Stimulated activated CD4-positive, alpha-beta T cell treated with anti-CD3 and anti-CD28 coated beads, Interleukin-15, amount 100 ng/mL, for 1 hour (primary cell): Measurements from ENCODE around the gene ARHGAP31.
"Not testable (repeated sequence)": the region's sequence is repeated elsewhere in the genome, so short reads cannot be mapped to it uniquely, and the experiment has no call there.

Experiments
- DNase-seq, 2 donors: peaks; one replicate each; pipeline ENCODE4 v3.0.0-alpha.2; 2020; ENCODE audit warnings: low read depth in 1 of 2, low spot score in 1 of 2

The ARHGAP31 gene

GRCh38 chr3:119318876-119319275 lies 24.7 kb downstream of the ARHGAP31 start:
- DNase-seq: no peak

DNA sequence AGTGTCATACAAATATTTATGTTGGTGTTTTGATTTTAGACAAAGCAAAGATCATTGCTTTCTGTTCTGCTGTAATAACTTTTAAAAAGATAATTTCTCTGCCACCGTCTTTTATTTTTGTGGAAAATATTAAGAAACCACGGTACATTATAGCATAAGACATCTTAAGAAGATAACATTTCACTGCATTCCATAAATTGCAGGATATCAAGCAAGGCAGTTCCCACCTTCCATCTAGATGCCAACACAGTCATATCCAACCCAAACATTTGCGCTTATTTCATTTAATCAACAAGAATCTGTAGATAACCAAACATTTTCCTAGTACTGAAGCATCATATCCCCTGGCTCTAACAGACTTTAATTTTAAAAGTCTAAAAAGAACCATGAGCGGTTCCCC lies 25.1 kb downstream of the ARHGAP31 start:
- DNase-seq: no peak

GRCh38 chr3:119320785-119321184 lies 26.6 kb downstream of the ARHGAP31 start:
- DNase-seq: not testable (repeated sequence)

DNA sequence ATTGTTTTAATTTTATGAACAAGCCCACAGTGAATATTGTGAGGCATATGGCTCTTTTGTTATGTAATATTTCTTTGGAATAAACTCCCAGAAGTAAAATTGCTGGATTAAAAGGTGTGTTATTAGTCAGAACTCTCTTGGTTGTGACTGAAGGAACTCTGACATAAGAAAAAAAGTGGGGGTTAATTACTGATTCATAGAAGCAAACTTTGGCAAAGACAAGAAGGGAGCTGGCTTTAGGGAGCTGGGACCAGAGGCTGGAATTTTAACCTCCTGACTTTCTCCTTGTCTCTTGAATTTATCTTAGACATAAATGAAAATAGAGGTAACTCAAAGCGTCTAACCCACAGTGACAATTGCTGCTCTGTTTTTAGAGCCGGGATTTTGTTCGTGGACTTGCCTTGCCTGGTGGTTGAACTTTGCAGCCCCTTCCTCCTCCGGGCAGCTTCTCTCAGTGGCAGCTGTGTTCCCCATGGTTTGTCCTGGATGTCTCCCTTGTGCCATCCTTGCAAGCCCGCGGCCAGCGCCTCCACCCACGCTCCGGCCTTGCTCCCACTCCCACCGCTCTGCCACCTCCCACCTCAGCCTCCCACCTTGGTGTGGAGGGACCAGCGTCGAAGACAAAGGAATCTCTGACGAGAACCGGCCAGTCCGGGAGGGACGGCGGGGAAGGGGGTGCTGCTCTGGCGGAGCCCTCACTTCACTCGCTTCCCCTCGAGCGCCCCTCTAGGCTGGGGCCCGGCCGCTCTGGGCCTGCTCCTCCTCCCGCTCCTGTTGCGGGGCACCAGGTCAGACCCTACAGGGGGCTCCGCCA lies 28.0 kb downstream of the ARHGAP31 start:
- no peak for DNase-seq

DNA sequence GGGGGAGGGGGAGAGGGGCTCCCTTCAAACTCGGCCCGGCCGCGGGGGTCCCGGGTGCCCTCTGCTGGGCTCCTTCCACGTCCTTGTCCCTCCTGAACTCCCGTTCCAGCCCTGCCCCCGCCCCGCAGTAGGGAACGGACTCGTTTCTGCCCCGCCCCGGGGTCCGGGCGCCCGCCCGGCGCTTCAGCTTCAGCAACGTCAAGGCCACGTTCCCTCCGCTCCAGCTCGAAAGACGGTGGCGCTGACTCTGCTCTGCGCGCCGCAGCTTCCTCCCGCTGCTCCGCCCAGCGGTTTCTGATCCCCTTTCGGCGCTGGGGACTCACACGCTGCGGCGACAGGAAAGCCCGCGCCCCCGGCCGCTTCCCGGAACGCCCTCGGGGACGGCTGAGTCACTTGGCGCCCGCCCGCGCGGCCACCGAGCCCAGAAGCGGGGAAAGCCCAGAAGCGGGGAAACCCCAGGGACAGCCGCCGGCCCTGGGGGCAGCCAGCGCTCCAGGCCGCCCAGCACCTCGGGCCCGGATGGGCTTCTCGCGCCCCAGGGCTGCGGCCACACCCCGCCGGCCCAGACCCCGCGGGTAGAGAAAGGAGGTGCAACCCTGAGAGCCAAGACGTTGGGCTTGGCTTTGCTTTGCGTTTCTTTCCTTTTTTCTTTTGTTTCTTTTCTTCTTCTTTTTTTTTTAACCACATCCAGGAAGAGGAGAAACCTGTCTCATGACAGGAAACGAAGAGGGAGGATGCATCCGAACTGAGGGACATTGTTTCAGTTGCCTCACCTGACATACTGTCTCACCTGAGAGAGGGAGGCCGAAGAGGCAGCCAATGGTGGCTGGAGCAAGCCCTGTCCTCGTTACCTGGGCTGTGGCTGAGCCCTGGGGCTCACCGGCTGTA lies 28.9 kb downstream of the ARHGAP31 start:
- DNase-seq: peak; percentile 87 to 93

- no peak for DNase-seq
Observed at GRCh38 chr3:119323723-119324085, 29.5 kb downstream of the ARHGAP31 start.

- no peak for DNase-seq
Observed at GRCh38 chr3:119324899-119325298, 30.7 kb downstream of the ARHGAP31 start.

GRCh38 chr3:119326976-119327375 lies 32.8 kb downstream of the ARHGAP31 start:
- no peak for DNase-seq

DNA sequence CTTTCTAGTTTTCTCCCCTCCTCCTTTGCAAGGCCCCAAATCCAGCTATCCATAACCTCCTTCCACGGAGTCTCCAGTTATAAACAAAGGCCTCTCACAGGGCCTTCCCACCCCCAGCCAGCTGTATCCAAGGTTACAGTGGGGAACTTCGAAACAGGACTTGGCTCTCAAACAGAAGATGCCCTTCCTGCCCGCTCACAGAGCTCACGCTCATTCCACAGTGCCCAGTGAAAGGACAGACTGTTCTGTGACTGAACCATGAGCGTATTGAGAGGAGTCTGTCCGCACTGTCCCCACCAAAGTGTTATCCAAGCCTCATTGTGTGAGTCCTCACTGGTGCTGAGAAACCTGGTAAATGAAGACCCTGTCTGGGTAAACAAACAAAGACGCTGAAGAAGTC lies 35.4 kb downstream of the ARHGAP31 start:
- DNase-seq: no peak

GRCh38 chr3:119330181-119330580 lies 36.0 kb downstream of the ARHGAP31 start:
- DNase-seq: no peak

- no peak for DNase-seq
Observed at GRCh38 chr3:119330858-119331257, 36.7 kb downstream of the ARHGAP31 start.

DNA sequence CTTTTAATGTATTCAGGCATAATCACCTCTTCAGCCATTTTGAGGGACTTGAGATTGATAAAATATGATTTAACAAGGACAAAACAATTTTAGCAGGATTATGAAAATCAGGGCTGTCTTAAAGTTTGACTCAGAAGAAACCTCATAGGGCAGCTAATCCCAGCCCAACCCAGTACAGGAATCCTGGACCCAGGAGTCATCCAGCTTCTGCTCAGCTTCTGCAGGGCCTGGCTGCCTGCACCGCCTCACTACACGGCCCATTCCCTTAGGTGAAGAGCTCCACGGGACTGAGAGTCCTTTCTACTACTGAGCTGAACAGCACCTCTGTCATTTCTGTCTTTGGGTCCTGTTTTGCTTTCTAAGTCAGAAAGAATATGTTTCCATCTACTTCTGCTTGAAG lies 37.5 kb downstream of the ARHGAP31 start:
- no peak for DNase-seq

- no peak for DNase-seq
Observed at GRCh38 chr3:119333773-119334509, 39.8 kb downstream of the ARHGAP31 start.

DNA sequence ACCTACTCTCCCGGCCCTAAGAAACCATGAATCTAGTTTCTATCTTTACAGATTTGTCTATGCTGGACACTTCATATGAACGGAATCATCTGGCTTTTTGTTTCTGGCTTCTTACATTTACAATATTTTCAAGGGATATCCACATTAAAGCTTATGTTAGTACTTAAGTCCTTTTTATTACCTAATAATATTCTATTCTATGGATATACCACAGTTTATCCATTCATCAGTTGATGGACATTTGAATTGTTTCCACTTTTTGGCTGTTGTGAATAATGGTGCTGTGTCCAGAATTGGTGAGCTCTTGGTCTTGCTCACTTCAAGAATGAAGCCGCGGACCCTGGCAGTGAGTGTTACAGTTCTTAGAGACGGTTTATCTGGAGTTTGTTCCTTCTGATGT lies 42.6 kb downstream of the ARHGAP31 start:
- DNase-seq: no peak

GRCh38 chr3:119337407-119337806 lies 43.2 kb downstream of the ARHGAP31 start:
- DNase-seq: not testable (repeated sequence)

- no peak for DNase-seq
Observed at GRCh38 chr3:119338754-119339153, 44.6 kb downstream of the ARHGAP31 start.

DNA sequence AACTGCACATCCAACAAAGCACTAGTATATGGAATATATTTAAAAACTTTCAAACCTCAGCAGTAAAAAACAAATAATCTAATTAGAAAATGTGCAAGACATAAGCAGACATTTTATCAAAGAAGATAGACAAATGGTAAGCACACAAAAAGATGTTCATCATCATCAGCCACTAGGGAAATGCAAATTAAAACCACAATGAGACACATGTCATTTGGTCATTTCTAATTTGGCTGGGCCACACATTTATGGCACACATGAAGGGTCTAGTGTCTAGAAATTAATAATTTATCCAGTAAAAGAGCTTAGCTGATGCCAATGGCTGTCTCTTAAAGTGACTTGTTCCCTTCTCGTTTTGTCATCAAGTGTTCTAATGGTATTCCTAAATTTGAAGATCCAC lies 45.8 kb downstream of the ARHGAP31 start:
- no peak for DNase-seq

GRCh38 chr3:119340446-119340845 lies 46.3 kb downstream of the ARHGAP31 start:
- DNase-seq: no peak

- no peak for DNase-seq
Observed at GRCh38 chr3:119342176-119342575, 48.0 kb downstream of the ARHGAP31 start.

DNA sequence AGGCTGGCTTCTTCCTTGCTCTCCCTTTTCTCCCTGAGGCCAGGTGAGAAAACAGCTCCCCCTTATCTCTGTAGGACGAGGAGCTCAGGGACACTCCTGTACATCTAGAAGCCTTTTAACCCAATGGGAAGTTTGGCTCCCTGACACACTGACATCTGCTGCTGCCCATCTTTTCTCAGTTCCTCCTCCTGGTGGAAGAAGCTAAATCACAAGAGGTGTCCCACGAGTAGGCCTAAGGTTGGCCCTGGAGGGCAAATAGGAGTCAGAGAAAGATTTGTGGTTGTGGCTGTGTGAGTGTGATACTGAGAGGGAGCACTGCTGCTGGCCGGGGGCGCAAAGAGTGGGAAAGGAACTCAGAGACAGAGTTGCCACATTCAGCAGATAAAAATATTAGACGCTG lies 49.5 kb downstream of the ARHGAP31 start:
- no peak for DNase-seq

DNA sequence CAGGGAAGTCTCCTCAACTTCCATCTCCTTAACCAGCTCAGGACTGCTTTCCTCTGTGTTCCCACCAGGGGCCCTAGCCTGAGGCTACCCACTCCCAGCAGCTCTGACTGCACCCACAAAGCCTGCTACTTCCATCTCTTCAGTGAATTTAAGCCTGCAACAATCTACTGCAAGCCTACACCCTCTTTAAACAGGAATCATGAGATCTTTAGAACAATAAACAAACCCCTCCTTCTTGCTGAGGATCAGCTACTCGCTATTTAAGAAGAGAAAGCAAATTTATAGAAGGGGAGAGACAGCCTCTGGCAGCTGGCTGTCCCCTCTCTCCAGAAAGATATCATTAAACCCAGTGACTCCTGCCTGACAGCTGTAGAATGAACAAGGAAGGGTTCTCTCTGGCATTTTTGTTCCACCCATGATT lies 51.9 kb downstream of the ARHGAP31 start:
- no peak for DNase-seq

DNA sequence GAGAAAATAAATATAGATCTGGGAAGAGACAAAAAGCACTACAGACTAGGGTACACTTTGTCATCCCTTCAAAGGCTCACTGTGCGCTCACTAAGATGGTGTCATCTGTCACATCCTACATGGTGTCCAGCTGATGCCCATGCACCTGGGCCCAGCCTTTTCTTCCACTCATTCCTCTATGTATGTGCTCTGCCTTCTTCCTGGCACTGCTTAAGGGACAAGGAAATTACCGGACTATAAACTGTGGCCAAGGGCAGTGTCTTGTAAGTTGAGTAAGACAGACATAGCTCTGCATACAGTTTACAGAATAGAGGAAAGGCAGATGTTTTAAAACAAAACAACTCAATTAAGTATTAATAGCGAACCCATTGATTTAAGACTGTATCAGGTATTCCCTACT lies 52.9 kb downstream of the ARHGAP31 start:
- DNase-seq: no peak
